A673 (cell line): Measurements from ENCODE around the gene USP34. TPM values are rescaled to one million over a fixed set of nuclear protein-coding genes. Genes with fewer than 3 reads are reported as not detected.

Source experiments
- BruUV-seq: library from RNA; stranded (reverse); fragments of 400-500 nt; replicated peaks from 2 replicates; lab custom pipeline; 2021; lab: Mats Ljungman, UMichigan
- CTCF ChIA-PET: fragments of 300-600 bp; sonication (Branson Sonifier 250); formaldehyde crosslinking; loops from one replicate; lab custom pipeline; 2022; ENCODE audit warnings: antibody characterized with exemption; lab: Charles Lee
- POLR2A ChIA-PET: fragments of 300-600 bp; sonication (Branson Sonifier 250); formaldehyde crosslinking; loops from one replicate; lab custom pipeline; 2022; ENCODE audit warnings: antibody characterized with exemption; ENCODE audit not compliant: low non-redundant PET; lab: Charles Lee
- DNase-seq: peaks from one replicate; pipeline ENCODE4 v3.0.0-alpha.2; 2015; ENCODE audit warnings: low spot score
- H3K27ac ChIP-seq: fragments of 200-600 bp; sonication (generic); 2 replicates; pipeline ENCODE4 v1.5.1; 2016; ENCODE audit warnings: mixed run types, low read depth, mild to moderate bottlenecking, mixed read lengths, antibody characterized with exemption, low read length; ENCODE audit not compliant: poor library complexity, severe bottlenecking
- H3K27me3 ChIP-seq: fragments of 200-600 bp; sonication (generic); replicated peaks from 2 replicates; pipeline ENCODE4 v1.6.1; 2017; ENCODE audit warnings: mixed run types, low read depth, mild to moderate bottlenecking, mixed read lengths, antibody characterized with exemption, low read length; ENCODE audit not compliant: insufficient read depth, poor library complexity
- H3K36me3 ChIP-seq: fragments of 200-600 bp; sonication (generic); 2 replicates; pipeline ENCODE4 v1.6.1; 2016; ENCODE audit warnings: mixed run types, mild to moderate bottlenecking, mixed read lengths, antibody characterized with exemption, low read length; ENCODE audit not compliant: insufficient read depth, poor library complexity, severe bottlenecking
- H3K4me1 ChIP-seq: fragments of 200-600 bp; sonication (generic); 2 replicates; pipeline ENCODE4 v1.6.1; 2017; ENCODE audit warnings: mixed run types, mild to moderate bottlenecking, mixed read lengths, antibody characterized with exemption, low read length; ENCODE audit not compliant: insufficient read depth, poor library complexity, severe bottlenecking
- H3K4me3 ChIP-seq: fragments of 200-600 bp; sonication (generic); 2 replicates; pipeline ENCODE4 v1.5.1; 2016; ENCODE audit warnings: low read depth, mixed run types, mild to moderate bottlenecking, mixed read lengths, low read length; ENCODE audit not compliant: poor library complexity, severe bottlenecking
- H3K9me3 ChIP-seq: fragments of 200-600 bp; sonication (generic); 2 replicates; pipeline ENCODE4 v1.6.1; 2016; ENCODE audit warnings: mixed run types, low read depth, mild to moderate bottlenecking, mixed read lengths, antibody characterized with exemption, low read length; ENCODE audit not compliant: poor library complexity, severe bottlenecking
- CTCF ChIP-seq: fragments of 300-800, 200-600 bp; sonication (generic); conservative IDR thresholded peaks from 2 replicates; pipeline ENCODE4 v1.5.1; 2017; ENCODE audit warnings: low read depth, mild to moderate bottlenecking, antibody characterized with exemption, low read length, moderate library complexity, mixed read lengths
- EZH2 ChIP-seq: fragments of 200-600 bp; sonication (generic); IDR thresholded peaks from 2 replicates; pipeline ENCODE4 v1.6.1; 2017; ENCODE audit warnings: borderline replicate concordance, low read depth, mild to moderate bottlenecking, mixed read lengths, antibody characterized with exemption, low read length; ENCODE audit not compliant: poor library complexity, severe bottlenecking
- intact Hi-C: fragments of 100-400 bp; cut with micrococcal nuclease; formaldehyde crosslinking; loops from one replicate; pipeline ENCODE4 v1.10.0; 2022; ENCODE audit not compliant: unreplicated experiment
- total RNA-seq: library from RNA; stranded (reverse); gene quantifications from 2 replicates; pipeline ENCODE4 v1.2.3, GENCODE V29; 2021

USP34 gene
- total RNA-seq, 1 experiment from 2014 or later = 98.5 TPM

- POLR2A ChIA-PET = no interaction called here
- CTCF ChIA-PET = no interaction called here
- peaks cover 50% of the 10 kb centered on the region for H3K36me3 ChIP-seq
Observed at GRCh38 chr2:61343141-61343540, 127.7 kb downstream of the USP34 start.

GRCh38 chr2:61340242-61340641 is 130.6 kb downstream of the USP34 start:
- H3K27ac ChIP-seq = peak overlapping the region; percentile 29
- H3K4me1 ChIP-seq = peaks cover 6% of the 10 kb centered on the region
- H3K9me3 ChIP-seq = no peaks in the 10 kb centered on the region
- ChIA-PET CTCF (no interaction called here), POLR2A (no interaction called here)
- TF ChIP-seq EZH2 = no peak
- TF ChIP-seq CTCF = no peak
- no peaks in the 10 kb centered on the region for H3K27me3 ChIP-seq
- DNase-seq = peak; percentile 31
- BruUV-seq = no TSS peak
- intact Hi-C loops = no loop called here
- no peak overlapping the region for H3K4me3 ChIP-seq
- peaks cover 36% of the 10 kb centered on the region for H3K36me3 ChIP-seq

More at GRCh38 chr2:61343141-61343540, 127.7 kb downstream of the USP34 start:
- BruUV-seq = no TSS peak
- Histone ChIP-seq H3K9me3 (no peaks in the 10 kb centered on the region), H3K4me3 (no peak overlapping the region), H3K4me1 (peaks cover 3% of the 10 kb centered on the region), H3K27ac (no peak overlapping the region), H3K27me3 (no peaks in the 10 kb centered on the region)
- TF ChIP-seq EZH2 (no peak), CTCF (no peak)
- DNase-seq = no peak
- intact Hi-C loops = no loop called here

- BruUV-seq = no TSS peak
- Histone ChIP-seq H3K4me1 (peaks cover 7% of the 10 kb centered on the region), H3K27me3 (no peaks in the 10 kb centered on the region), H3K4me3 (no peak overlapping the region), H3K27ac (no peak overlapping the region), H3K36me3 (peaks cover 27% of the 10 kb centered on the region), H3K9me3 (no peaks in the 10 kb centered on the region)
- ChIA-PET CTCF (no interaction called here), POLR2A (no interaction called here)
- no peak for TF ChIP-seq CTCF
- no peak for TF ChIP-seq EZH2
- no peak for DNase-seq
- intact Hi-C loops = no loop called here
Observed at GRCh38 chr2:61338447-61338846, 132.4 kb downstream of the USP34 start.
